ENCODE data around the gene SMARCE1.

The SMARCE1 gene

GRCh38 chr17:40694584-40694983 lies 47.0 kb upstream of the SMARCE1 start (continued):
- TF ChIP-seq KLF17 (tag by site-specific recombination; IDR thresholded peaks at IDR 0.05) (no peak), ZBTB26 (tag by site-specific recombination; optimal IDR thresholded peaks at IDR 0.05) (no peak), ZNF701 (tag by site-specific recombination; IDR thresholded peaks at IDR 0.05) (no peak), ZSCAN18 (tag by site-specific recombination; IDR thresholded peaks at IDR 0.05) (no peak), ATF2 (tag by site-specific recombination; IDR thresholded peaks at IDR 0.05; ENCODE audit: low read depth) (no peak), ZNF302 (tag by site-specific recombination; IDR thresholded peaks at IDR 0.05; ENCODE audit: low read depth) (no peak), ZNF571 (tag by site-specific recombination; IDR thresholded peaks at IDR 0.05) (no peak), ZNF138 (tag by site-specific recombination; IDR thresholded peaks at IDR 0.05; ENCODE audit: borderline replicate concordance) (no peak), KLF1 (tag by site-specific recombination; IDR thresholded peaks at IDR 0.05) (no peak), ZNF561 (tag by site-specific recombination; IDR thresholded peaks at IDR 0.05; ENCODE audit: borderline replicate concordance) (no peak), IKZF3 (tag by site-specific recombination; IDR thresholded peaks at IDR 0.05) (no peak)

GRCh38 chr17:40687106-40687505 lies 39.5 kb upstream of the SMARCE1 start:
- POLR2A ChIA-PET = no interaction called here
- CTCF ChIA-PET = interaction anchor here (0.7 kb wide), 1 partner anchor 1534 kb away, joined by 4 read pairs; no protein-coding TSS in a partner anchor
- TF ChIP-seq ZNF266 (tag by site-specific recombination; IDR thresholded peaks at IDR 0.05; ENCODE audit: low read depth) (no peak), ELK4 (IDR thresholded peaks at IDR 0.05; ENCODE audit: borderline replicate concordance, low read depth, low read length) (no peak), ZNF776 (tag by site-specific recombination; IDR thresholded peaks at IDR 0.05; ENCODE audit: borderline replicate concordance) (no peak), SP7 (tag by site-specific recombination; IDR thresholded peaks at IDR 0.05) (no peak), ZSCAN23 (tag by site-specific recombination; IDR thresholded peaks at IDR 0.05) (no peak), ZNF404 (tag by site-specific recombination; IDR thresholded peaks at IDR 0.05) (no peak), ZNF830 (tag by site-specific recombination; IDR thresholded peaks at IDR 0.05; ENCODE audit: low read depth) (no peak), KLF9 (tag by site-specific recombination; IDR thresholded peaks at IDR 0.05; ENCODE audit: low read depth) (no peak)
- Histone ChIP-seq H3K27ac (ENCODE audit: extremely low read depth, low read depth, low read length) (no peak overlapping the region), H3K4me1 (ENCODE audit: control insufficient read depth, insufficient read depth, low read length) (0 out of 2 replicates have a peak, but pooled peaks cover 2% of the 10 kb centered on the region), H3K36me3 (ENCODE audit: control insufficient read depth in 2 of 2, insufficient read depth in 1 of 2, low read length in 2 of 2) (no peaks in the 10 kb centered on the region), H3K9me3 (ENCODE audit: control insufficient read depth, insufficient read depth, low read depth, low read length) (no peaks in the 10 kb centered on the region), H3K4me3 (ENCODE audit: low read depth, low read length) (no peak overlapping the region)
